Calu3 (cell line): Measurements from ENCODE around the gene AK8. TPM values are rescaled to one million over a fixed set of nuclear protein-coding genes. Genes with fewer than 3 reads are reported as not detected.

Experiments
- BruUV-seq: library from RNA; stranded (reverse); fragments of 400-500 nt; replicated peaks from 2 replicates; lab custom pipeline; 2021; lab: Mats Ljungman, UMichigan
- CTCF ChIA-PET: fragments of 300-600 bp; sonication (Branson Sonifier 250); formaldehyde crosslinking; loops from one replicate; lab custom pipeline; 2022; ENCODE audit warnings: antibody characterized with exemption; lab: Charles Lee
- DNase-seq: peaks from one replicate; pipeline ENCODE4 v3.0.0; 2022
- H3K27ac Mint-ChIP-seq: one replicate; pipeline ENCODE4 v1.8.0; 2022; ENCODE audit warnings: mixed read lengths; ENCODE audit not compliant: unreplicated experiment
- H3K27me3 Mint-ChIP-seq: one replicate; pipeline ENCODE4 v1.8.0; 2022; ENCODE audit warnings: mixed read lengths; ENCODE audit not compliant: unreplicated experiment
- H3K36me3 Mint-ChIP-seq: one replicate; pipeline ENCODE4 v1.8.0; 2022; ENCODE audit warnings: mild to moderate bottlenecking, moderate library complexity, mixed read lengths; ENCODE audit not compliant: insufficient read depth, unreplicated experiment
- H3K4me1 Mint-ChIP-seq: one replicate; pipeline ENCODE4 v1.8.0; 2022; ENCODE audit warnings: mild to moderate bottlenecking, low read depth, mixed read lengths; ENCODE audit not compliant: unreplicated experiment
- H3K4me3 Mint-ChIP-seq: one replicate; pipeline ENCODE4 v1.8.0; 2022; ENCODE audit warnings: mild to moderate bottlenecking, low read depth, moderate library complexity, mixed read lengths; ENCODE audit not compliant: unreplicated experiment
- H3K9me3 Mint-ChIP-seq: one replicate; pipeline ENCODE4 v1.8.0; 2022; ENCODE audit warnings: low read depth, mixed read lengths; ENCODE audit not compliant: unreplicated experiment
- intact Hi-C: fragments of 100-400 bp; cut with micrococcal nuclease; formaldehyde crosslinking; loops from one replicate; pipeline ENCODE4 v1.10.0; 2022; ENCODE audit not compliant: unreplicated experiment
- total RNA-seq: library from RNA; stranded (reverse); gene quantifications from 2 replicates; pipeline ENCODE4 v1.2.3, GENCODE V29; 2022
- TF ChIP-seq, protein P1 (sequence below): fragments of 200-600 bp; IDR thresholded peaks from one replicate; pipeline ENCODE4 v1.8.0; 2022; ENCODE audit warnings: antibody characterized with exemption; ENCODE audit not compliant: unreplicated experiment

AK8 gene
- total RNA-seq, 1 experiment from 2014 or later: 1.4 TPM

DNA sequence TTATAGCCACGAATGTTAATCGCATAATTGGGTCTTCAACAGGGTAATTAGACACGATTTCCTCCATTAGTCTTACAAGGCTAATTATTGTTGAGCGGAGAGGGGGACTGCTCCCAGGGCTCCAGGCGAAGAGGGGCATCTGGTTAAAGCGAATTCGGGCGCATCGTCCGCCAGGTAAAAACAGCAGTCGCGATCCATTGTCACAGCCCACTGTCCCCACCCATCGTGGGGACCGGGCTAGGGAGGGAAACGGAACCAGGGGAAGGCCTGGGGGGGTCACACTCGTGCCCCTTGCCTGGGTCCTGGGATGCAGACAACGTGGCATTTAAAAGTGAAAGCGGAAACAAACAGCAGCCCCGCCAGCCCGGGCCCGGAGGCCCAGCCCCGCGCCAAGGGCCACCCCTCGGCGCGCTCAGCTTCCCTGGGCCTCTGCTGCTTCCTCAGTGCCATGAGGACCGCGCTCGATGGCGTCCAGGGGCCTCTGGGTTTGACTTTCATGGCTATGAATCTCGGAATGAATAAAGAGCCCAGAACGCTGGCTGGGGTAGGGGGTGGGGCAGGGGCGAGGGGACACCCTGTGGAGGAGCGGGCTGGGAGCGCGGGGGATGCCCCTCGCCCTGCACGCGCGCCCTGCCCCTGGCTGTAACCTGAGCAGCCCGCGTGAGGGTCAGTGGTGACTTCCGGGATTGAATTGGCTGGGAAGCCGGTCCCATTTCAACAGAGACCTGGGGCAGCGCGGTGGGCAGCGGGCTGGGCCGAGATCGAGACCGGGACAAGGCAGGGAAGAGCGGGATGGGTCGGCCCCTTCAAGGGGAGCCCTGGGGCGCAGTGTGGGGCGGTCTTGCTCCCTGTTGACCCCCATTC is 107.9 kb downstream of the AK8 start:
- Mint-ChIP-seq H3K4me1 (no peaks in the 10 kb centered on the region), H3K27ac (peak overlapping the region; percentile 92), H3K9me3 (peaks cover 5% of the 10 kb centered on the region), H3K27me3 (no peaks in the 10 kb centered on the region), H3K36me3 (peaks cover 26% of the 10 kb centered on the region), H3K4me3 (peak overlapping the region; percentile 87)
- peak; percentile 60 for DNase-seq
- no TSS peak for BruUV-seq
- CTCF ChIA-PET: interaction anchor here (0.6 kb wide), 1 partner anchor 44 kb away, joined by 3 read pairs; no protein-coding TSS in a partner anchor
- TF ChIP-seq, protein P1, sequence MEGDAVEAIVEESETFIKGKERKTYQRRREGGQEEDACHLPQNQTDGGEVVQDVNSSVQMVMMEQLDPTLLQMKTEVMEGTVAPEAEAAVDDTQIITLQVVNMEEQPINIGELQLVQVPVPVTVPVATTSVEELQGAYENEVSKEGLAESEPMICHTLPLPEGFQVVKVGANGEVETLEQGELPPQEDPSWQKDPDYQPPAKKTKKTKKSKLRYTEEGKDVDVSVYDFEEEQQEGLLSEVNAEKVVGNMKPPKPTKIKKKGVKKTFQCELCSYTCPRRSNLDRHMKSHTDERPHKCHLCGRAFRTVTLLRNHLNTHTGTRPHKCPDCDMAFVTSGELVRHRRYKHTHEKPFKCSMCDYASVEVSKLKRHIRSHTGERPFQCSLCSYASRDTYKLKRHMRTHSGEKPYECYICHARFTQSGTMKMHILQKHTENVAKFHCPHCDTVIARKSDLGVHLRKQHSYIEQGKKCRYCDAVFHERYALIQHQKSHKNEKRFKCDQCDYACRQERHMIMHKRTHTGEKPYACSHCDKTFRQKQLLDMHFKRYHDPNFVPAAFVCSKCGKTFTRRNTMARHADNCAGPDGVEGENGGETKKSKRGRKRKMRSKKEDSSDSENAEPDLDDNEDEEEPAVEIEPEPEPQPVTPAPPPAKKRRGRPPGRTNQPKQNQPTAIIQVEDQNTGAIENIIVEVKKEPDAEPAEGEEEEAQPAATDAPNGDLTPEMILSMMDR: no peak
- intact Hi-C loops: no loop called here

DNA sequence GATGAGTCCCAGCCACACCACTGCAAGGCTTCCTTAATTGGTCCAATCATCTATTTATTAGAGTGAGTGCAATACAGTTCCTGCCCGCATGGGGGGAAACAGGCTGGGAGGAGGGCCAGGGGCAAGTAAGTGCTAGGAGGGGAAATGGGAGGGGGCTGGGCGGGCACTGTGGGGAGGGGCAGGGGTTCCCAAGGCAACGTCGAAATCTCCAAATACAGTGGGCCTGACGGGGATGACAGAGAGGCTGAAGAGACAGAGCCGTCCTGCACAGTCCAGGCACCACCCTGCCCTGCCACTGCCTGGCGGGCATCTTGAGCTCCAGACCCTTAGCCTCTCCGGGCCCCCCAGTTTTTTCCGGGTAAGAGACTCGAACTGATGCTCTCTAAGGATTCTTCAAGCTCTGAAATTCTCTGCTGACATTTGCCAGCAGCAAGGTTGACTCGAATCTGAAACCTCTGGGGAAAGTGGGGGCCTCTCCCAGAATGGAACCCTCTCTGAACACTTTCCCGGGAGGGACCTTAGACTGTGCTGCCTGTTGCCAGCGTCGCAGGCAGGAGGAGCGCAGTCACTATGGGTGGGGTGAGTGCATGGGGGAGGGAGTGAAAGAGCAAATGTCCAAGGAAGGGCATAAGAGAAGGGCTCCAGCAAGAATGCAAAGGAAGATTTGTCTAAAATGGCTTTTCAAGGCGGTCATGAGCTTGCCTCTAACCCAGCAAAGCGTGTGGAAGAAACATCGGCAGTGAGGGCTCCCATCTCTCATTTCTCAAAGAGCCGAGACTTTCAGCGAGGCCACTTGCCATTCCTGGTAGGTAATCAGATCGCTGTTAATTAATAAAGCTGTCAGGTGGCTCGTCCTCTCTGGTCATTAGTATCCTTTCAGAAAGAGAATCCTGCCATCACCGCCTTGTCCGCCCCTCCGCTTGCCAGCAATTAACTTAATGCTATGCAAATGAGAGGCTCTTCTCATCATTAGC is 108.9 kb downstream of the AK8 start:
- intact Hi-C loops: no loop called here
- H3K27me3 Mint-ChIP-seq: no peaks in the 10 kb centered on the region
- H3K4me3 Mint-ChIP-seq: peak overlapping the region; percentile 87
- H3K4me1 Mint-ChIP-seq: no peaks in the 10 kb centered on the region
- H3K27ac Mint-ChIP-seq: peak overlapping the region; percentile 92
- CTCF ChIA-PET: interaction anchor here (0.6 to 1.3 kb wide), 3 partner anchors 17 to 98 kb away, joined by 3 to 7 read pairs (median 3); partner anchors contain the start of gene GTF3C4
- peaks cover 26% of the 10 kb centered on the region for H3K36me3 Mint-ChIP-seq
- TF ChIP-seq, protein P1: peak; percentile 44
- TSS peak; percentile 91 for BruUV-seq
- DNase-seq: peak; percentile 60
- peaks cover 5% of the 10 kb centered on the region for H3K9me3 Mint-ChIP-seq

DNA sequence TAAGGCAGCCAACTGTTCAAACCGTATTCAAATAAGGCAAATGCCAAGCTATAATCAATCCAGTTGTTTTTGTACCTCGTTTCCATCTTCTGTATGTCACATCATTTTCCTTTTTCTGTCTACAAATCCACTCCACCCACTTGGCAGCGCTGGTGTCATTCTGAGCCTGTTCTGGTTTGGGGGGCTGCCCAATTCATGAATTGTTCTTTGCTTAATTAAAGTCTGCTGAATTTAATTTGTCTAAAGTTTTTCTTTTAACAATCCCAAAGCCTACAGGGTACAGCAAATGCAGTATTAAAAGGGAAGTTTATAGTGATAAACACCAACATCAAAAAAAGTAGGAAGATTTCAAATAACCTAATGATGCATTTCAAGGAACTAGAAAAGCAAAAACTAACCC is 114.5 kb downstream of the AK8 start:
- DNase-seq: no peak
- TF ChIP-seq, protein P1: no peak
- no peaks in the 10 kb centered on the region for H3K27me3 Mint-ChIP-seq
- H3K4me1 Mint-ChIP-seq: no peaks in the 10 kb centered on the region
- H3K4me3 Mint-ChIP-seq: no peak overlapping the region
- no TSS peak for BruUV-seq
- H3K9me3 Mint-ChIP-seq: no peaks in the 10 kb centered on the region
- no peak overlapping the region for H3K27ac Mint-ChIP-seq
- CTCF ChIA-PET: no interaction called here
- intact Hi-C loops: no loop called here
- no peaks in the 10 kb centered on the region for H3K36me3 Mint-ChIP-seq

DNA sequence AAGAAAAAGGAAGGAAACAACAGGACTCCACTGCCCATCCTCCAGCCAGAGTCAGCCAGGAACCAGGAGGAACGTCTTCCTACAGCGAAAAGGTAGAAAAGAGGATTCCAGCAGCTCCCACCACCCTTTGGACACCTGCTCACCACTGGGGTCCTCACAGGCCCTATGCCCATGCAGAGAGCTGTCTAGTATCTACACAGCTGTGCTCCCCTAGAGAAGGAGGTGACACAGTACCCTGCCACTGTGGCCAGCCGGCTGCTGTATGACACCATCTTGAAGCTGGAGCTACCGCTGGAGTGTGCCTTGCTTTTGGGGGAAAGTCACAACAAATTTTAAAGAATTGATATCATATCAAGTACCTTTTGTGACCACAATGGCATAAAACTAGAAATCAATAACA is 115.2 kb downstream of the AK8 start:
- H3K4me3 Mint-ChIP-seq: no peak overlapping the region
- H3K27me3 Mint-ChIP-seq: no peaks in the 10 kb centered on the region
- H3K36me3 Mint-ChIP-seq: no peaks in the 10 kb centered on the region
- DNase-seq: no peak
- TF ChIP-seq, protein P1: no peak
- no peaks in the 10 kb centered on the region for H3K4me1 Mint-ChIP-seq
- CTCF ChIA-PET: no interaction called here
- no TSS peak for BruUV-seq
- intact Hi-C loops: no loop called here
- H3K9me3 Mint-ChIP-seq: no peaks in the 10 kb centered on the region
- H3K27ac Mint-ChIP-seq: no peak overlapping the region
